Measurements from ENCODE around the gene RAB6B. TPM values are rescaled to one million over a fixed set of nuclear protein-coding genes. Genes with fewer than 3 reads are reported as not detected.

RAB6B gene
- total and polyA plus RNA-seq, 10 donors: 1.3 to 20.4 (median 8.5) TPM

DNA sequence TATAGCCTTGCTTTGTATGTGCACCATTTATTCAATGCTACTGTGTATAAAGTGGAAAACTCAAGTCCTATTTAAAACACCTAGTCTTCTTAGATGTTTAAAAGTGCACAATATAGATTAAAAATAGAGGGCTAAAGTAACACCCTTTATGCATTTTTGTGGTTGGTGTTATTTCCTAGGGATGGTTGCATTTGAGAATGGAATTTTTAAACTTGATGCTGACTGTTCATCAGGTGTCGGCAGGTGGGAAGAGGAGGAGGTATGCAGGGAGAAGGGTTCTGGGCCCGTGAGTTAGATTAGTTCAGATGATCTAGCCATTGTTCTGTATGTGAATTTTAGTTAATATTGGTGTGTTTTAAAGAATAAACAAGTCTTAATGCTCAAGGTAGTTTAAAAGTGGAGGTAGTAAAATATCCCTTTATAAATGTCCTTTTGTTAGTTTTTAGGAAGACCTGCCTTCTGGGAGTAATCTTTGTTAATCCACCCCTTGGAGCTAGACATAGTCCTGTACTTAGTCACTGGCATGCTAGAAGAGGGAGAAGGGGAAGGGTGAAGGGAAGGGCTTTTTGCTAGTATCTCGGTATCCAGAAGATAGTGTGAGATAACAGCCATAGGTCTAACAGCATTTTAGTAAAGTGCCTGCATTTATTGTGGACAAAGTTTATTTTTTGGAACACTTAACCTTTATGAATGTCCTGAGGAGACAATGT, 98.1 kb downstream of the RAB6B start:
- DNase-seq: no peak
- Histone ChIP-seq H3K27me3 (replicated peaks in 1 of 7) (peaks cover 0 to 27% (median 0%) of the 10 kb centered on the region in 7 donors), H3K36me3 (no peaks in the 10 kb centered on the region), H3K4me3 (no peak overlapping the region), H3K4me1 (no peaks in the 10 kb centered on the region), H3K9me3 (peaks cover 0 to 22% (median 12%) of the 10 kb centered on the region in 8 donors), H3K27ac (no peak overlapping the region)
- no peak for TF ChIP-seq POLR2A (IDR thresholded peaks at IDR 0.05)
- TF ChIP-seq, protein P1, sequence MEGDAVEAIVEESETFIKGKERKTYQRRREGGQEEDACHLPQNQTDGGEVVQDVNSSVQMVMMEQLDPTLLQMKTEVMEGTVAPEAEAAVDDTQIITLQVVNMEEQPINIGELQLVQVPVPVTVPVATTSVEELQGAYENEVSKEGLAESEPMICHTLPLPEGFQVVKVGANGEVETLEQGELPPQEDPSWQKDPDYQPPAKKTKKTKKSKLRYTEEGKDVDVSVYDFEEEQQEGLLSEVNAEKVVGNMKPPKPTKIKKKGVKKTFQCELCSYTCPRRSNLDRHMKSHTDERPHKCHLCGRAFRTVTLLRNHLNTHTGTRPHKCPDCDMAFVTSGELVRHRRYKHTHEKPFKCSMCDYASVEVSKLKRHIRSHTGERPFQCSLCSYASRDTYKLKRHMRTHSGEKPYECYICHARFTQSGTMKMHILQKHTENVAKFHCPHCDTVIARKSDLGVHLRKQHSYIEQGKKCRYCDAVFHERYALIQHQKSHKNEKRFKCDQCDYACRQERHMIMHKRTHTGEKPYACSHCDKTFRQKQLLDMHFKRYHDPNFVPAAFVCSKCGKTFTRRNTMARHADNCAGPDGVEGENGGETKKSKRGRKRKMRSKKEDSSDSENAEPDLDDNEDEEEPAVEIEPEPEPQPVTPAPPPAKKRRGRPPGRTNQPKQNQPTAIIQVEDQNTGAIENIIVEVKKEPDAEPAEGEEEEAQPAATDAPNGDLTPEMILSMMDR (IDR thresholded peaks at IDR 0.05 in 8 of 11, conservative IDR thresholded peaks at IDR 0.05 in 3 of 11): no peak
- intact Hi-C loops (cut with DNase I; ENCODE audit: low total_unique reads): no loop called here
- 80 to 93% (median 88%) methylated on average over 3 of the region's 3 CpGs for WGBS, 5 donors

DNA sequence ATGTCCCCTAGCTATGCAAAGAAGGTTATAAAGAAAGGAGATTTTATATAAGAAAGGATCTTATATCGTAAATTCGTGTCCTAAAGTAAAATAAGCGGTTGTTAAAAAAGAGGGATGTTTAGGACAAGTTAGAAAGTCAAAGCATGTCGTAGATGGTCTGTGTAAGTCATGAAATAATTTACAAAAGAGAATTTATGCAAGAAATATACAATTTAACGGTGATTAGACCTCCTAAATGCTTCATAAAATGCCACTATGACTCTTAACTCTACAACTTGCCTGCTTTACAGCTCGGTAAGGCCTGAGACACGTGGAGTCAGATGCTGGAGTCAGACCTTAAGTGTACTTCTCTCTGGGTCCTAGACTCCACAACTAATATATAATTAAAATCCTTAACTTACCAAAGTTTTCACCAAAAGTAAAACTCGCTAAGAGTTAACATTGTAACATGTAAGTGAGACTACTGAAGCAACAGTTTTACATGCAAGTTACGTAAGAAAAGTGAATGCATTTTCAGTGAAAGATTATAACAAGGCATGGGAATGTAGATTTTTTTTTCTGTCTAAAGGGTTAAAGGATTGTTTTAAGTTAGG, 103.4 kb downstream of the RAB6B start:
- no peaks in the 10 kb centered on the region for H3K36me3 ChIP-seq
- peaks cover 0 to 20% (median 0%) of the 10 kb centered on the region in 7 donors for H3K27me3 ChIP-seq (replicated peaks in 1 of 7)
- no peak overlapping the region for H3K4me3 ChIP-seq
- H3K4me1 ChIP-seq: peaks cover 0 to 12% (median 0%) of the 10 kb centered on the region in 6 donors
- 56 to 74% (median 62%) methylated on average over 9 of the region's 9 CpGs for WGBS, 5 donors
- no peak for TF ChIP-seq POLR2A (IDR thresholded peaks at IDR 0.05)
- TF ChIP-seq POLR2AphosphoS5 (IDR thresholded peaks at IDR 0.05): no peak
- TF ChIP-seq, protein P1 (IDR thresholded peaks at IDR 0.05 in 8 of 11, conservative IDR thresholded peaks at IDR 0.05 in 3 of 11): no peak
- no peak for DNase-seq
- intact Hi-C loops (cut with DNase I; ENCODE audit: low total_unique reads): no loop called here
- no peak overlapping the region for H3K27ac ChIP-seq
- H3K9me3 ChIP-seq: peaks cover 0 to 44% (median 31%) of the 10 kb centered on the region in 8 donors

DNA sequence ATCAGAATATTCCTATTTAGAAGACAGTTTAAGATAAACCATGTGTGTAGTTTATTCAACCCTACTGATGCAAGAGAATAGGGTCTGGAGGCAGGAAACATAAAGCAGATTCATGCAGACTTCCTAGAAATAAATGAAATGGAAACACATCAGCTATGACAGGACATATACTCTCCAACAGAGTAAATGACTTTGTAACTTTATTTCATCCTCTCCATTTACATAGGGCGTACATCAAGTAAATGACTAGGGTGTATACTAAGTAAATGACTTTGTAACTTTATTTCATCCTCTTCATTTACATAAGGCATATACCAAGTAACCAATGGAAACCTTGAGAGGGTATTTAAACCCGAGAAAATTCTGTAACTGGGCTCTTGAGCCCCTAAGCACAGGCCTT, 107.7 kb downstream of the RAB6B start:
- H3K4me3 ChIP-seq: no peak overlapping the region
- DNase-seq: no peak
- H3K27me3 ChIP-seq (replicated peaks in 1 of 7): peaks cover 0 to 16% (median 5%) of the 10 kb centered on the region in 7 donors
- no peaks in the 10 kb centered on the region for H3K36me3 ChIP-seq
- peaks cover 0 to 12% (median 0%) of the 10 kb centered on the region in 6 donors for H3K4me1 ChIP-seq
- H3K9me3 ChIP-seq: peaks cover 0 to 31% (median 24%) of the 10 kb centered on the region in 8 donors
- H3K27ac ChIP-seq: no peak overlapping the region
- 79 to 85% (median 83%) methylated on average over 2 of the region's 2 CpGs for WGBS, 5 donors
- TF ChIP-seq, protein P1 (IDR thresholded peaks at IDR 0.05 in 8 of 11, conservative IDR thresholded peaks at IDR 0.05 in 3 of 11): no peak
- no peak for TF ChIP-seq POLR2A (IDR thresholded peaks at IDR 0.05)
- no peak for TF ChIP-seq POLR2AphosphoS5 (IDR thresholded peaks at IDR 0.05)
- intact Hi-C loops (cut with DNase I; ENCODE audit: low total_unique reads): no loop called here

DNA sequence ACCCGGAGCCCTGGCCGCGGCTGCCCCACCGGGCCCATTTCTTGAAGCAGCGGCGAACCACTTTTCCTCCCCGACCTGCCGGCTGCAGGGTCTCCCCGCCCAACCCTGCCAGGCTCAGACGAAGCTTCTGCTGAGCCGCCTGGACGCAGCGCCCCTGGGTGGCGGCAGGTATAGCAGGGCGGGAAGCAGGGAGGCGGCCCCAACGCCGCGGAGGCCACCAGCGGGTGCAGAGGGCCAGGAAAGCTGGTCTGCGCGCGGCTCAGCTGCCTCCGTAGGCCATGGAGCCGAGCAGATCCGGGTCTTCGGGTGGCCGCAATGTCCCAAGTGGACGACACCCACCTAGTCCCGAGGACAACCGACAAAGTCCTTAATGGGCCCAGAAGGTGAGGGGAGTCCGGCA, 111.9 kb downstream of the RAB6B start:
- TF ChIP-seq POLR2AphosphoS5 (IDR thresholded peaks at IDR 0.05) (no peak), POLR2A (IDR thresholded peaks at IDR 0.05) (no peak)
- TF ChIP-seq, protein P1 (IDR thresholded peaks at IDR 0.05 in 8 of 11, conservative IDR thresholded peaks at IDR 0.05 in 3 of 11): no peak
- Histone ChIP-seq H3K27me3 (replicated peaks in 1 of 7) (peaks cover 0 to 37% (median 6%) of the 10 kb centered on the region in 7 donors), H3K9me3 (peaks cover 0 to 4% (median 0%) of the 10 kb centered on the region in 8 donors), H3K4me3 (no peak overlapping the region), H3K36me3 (no peaks in the 10 kb centered on the region), H3K4me1 (peaks cover 0 to 7% (median 0%) of the 10 kb centered on the region in 6 donors), H3K27ac (no peak overlapping the region)
- WGBS, 5 donors: 42 to 88% (median 67%) methylated on average over 27 to 32 of the region's 32 CpGs
- intact Hi-C loops (cut with DNase I; ENCODE audit: low total_unique reads): no loop called here
- DNase-seq: no peak
